Liver (tissue), 9 donors: ENCODE measurements around the gene RAB3B. TPM values are rescaled to one million over a fixed set of nuclear protein-coding genes. Genes with fewer than 3 reads are reported as not detected.

Experiments used
- DNase-seq: peaks from one replicate; pipeline ENCODE4 v3.0.0-alpha.2; 2017; ENCODE audit warnings: low spot score
- H3K27ac ChIP-seq, 2 donors: one replicate each; pipeline ENCODE4 v1.7.0; 2013; ENCODE audit warnings: inconsistent platforms in 2 of 2, low read length in 2 of 2, control low read depth in 1 of 2, low read depth in 1 of 2, mild to moderate bottlenecking in 1 of 2
- H3K27me3 ChIP-seq, 4 donors: one replicate each; pipeline versions ENCODE4 v1.6.1 to v1.7.0; 2013; ENCODE audit warnings: low read length in 3 of 4, inconsistent platforms in 1 of 4, mild to moderate bottlenecking in 1 of 4, moderate library complexity in 1 of 4; ENCODE audit not compliant: control insufficient read depth in 4 of 4, insufficient read depth in 4 of 4
- H3K36me3 ChIP-seq, 4 donors: one replicate each; pipeline versions ENCODE4 v1.6.1 to v1.7.0; 2013; ENCODE audit warnings: low read length in 3 of 4, mild to moderate bottlenecking in 3 of 4, low read depth in 1 of 4, moderate library complexity in 1 of 4; ENCODE audit not compliant: control insufficient read depth in 4 of 4, insufficient read depth in 3 of 4
- H3K4me1 ChIP-seq, 4 donors: one replicate each; pipeline versions ENCODE4 v1.6.1 to v1.7.0; 2013; ENCODE audit warnings: low read length in 3 of 4, mild to moderate bottlenecking in 3 of 4, moderate library complexity in 1 of 4; ENCODE audit not compliant: control insufficient read depth in 4 of 4, insufficient read depth in 4 of 4
- H3K4me3 ChIP-seq, 3 donors: one replicate each; pipeline versions ENCODE4 v1.6.1 to v1.7.0; 2013; ENCODE audit warnings: low read length in 3 of 3, control low read depth in 1 of 3, low read depth in 1 of 3, mild to moderate bottlenecking in 1 of 3
- H3K9ac ChIP-seq, 2 donors: one replicate each; pipeline ENCODE4 v1.7.0; 2013; ENCODE audit warnings: low read length in 2 of 2, mild to moderate bottlenecking in 2 of 2, moderate library complexity in 2 of 2, control low read depth in 1 of 2, low read depth in 1 of 2
- H3K9me3 ChIP-seq, 4 donors: one replicate each; pipeline versions ENCODE4 v1.6.1 to v1.7.0; 2013; ENCODE audit warnings: low read length in 3 of 4; ENCODE audit not compliant: control insufficient read depth in 4 of 4
- EGR1 ChIP-seq, 2 donors: IDR thresholded peaks; 2 replicates each; pipeline ENCODE4 v1.6.1; 2016 to 2018; ENCODE audit warnings: antibody characterized with exemption in 2 of 2, low read depth in 2 of 2
- FOXA1 ChIP-seq: IDR thresholded peaks from 2 replicates; pipeline ENCODE4 v1.6.1; 2016; ENCODE audit warnings: antibody characterized with exemption
- FOXA2 ChIP-seq: IDR thresholded peaks from 2 replicates; pipeline ENCODE4 v1.6.1; 2016; ENCODE audit warnings: antibody characterized with exemption
- GABPA ChIP-seq, 2 donors: IDR thresholded peaks in 1 of 2; conservative IDR thresholded peaks in 1 of 2; 2 replicates each; pipeline ENCODE4 v1.6.1; 2016; ENCODE audit warnings: antibody characterized with exemption in 2 of 2, mild to moderate bottlenecking in 1 of 2, moderate library complexity in 1 of 2
- HNF4A ChIP-seq, 2 donors: conservative IDR thresholded peaks; 2 replicates each; pipeline ENCODE4 v1.6.1; 2016; ENCODE audit warnings: antibody characterized with exemption in 2 of 2, mild to moderate bottlenecking in 2 of 2
- HNF4G ChIP-seq: IDR thresholded peaks from 2 replicates; pipeline ENCODE4 v1.6.1; 2016; ENCODE audit warnings: antibody characterized with exemption
- JUND ChIP-seq, 2 donors: IDR thresholded peaks; 2 replicates each; pipeline ENCODE4 v1.6.1; 2016; ENCODE audit warnings: antibody characterized with exemption in 2 of 2
- NR2F2 ChIP-seq: IDR thresholded peaks from 2 replicates; pipeline ENCODE4 v1.6.1; 2016; ENCODE audit warnings: antibody characterized with exemption
- RAD21 ChIP-seq, 2 donors: IDR thresholded peaks; 2 replicates each; pipeline ENCODE4 v1.6.1; 2016; ENCODE audit warnings: antibody characterized with exemption in 2 of 2, mild to moderate bottlenecking in 2 of 2
- RXRA ChIP-seq, 2 donors: IDR thresholded peaks; 2 replicates each; pipeline ENCODE4 v1.6.1; 2017 to 2018; ENCODE audit warnings: antibody characterized with exemption in 2 of 2, mild to moderate bottlenecking in 1 of 2
- SP1 ChIP-seq: IDR thresholded peaks from 2 replicates; pipeline ENCODE4 v1.6.1; 2018; ENCODE audit warnings: antibody characterized with exemption, mild to moderate bottlenecking
- TAF1 ChIP-seq: conservative IDR thresholded peaks from 2 replicates; pipeline ENCODE4 v1.6.1; 2016; ENCODE audit warnings: antibody characterized with exemption, mild to moderate bottlenecking
- YY1 ChIP-seq: IDR thresholded peaks from 2 replicates; pipeline ENCODE4 v1.6.1; 2016; ENCODE audit warnings: antibody characterized with exemption, mild to moderate bottlenecking
- WGBS: extraction: QIAGEN DNeasy Blood & Tissue Kit; methylation state at CpG from one replicate; pipeline ENCODE4 v1.1.7; 2013; 5-methylcytosine and 5-hydroxymethylcytosine counted together
- polyA plus RNA-seq, 2 donors: library from polyadenylated mRNA; stranded (reverse) in 1 of 2; unstranded in 1 of 2; fragments of 200-250 nt in 1 of 2; fragments of >200 nt in 1 of 2; fragmentation: Nextera tagmentation in 1 of 2; extraction: Ambion mirVana in 1 of 2; gene quantifications; one replicate each; pipeline versions ENCODE4 v1.2.1 to v1.2.3, GENCODE V29; 2013 to 2015
- total RNA-seq, 2 donors: library from RNA; depleted of rRNA; stranded (reverse); fragments of >200 nt; gene quantifications; one replicate each; pipeline ENCODE4 v1.2.3, GENCODE V29; 2014
- TF ChIP-seq, protein P1 (sequence below): IDR thresholded peaks from 2 replicates; pipeline ENCODE4 v1.6.1; 2016; ENCODE audit warnings: antibody characterized with exemption
- TF ChIP-seq, protein P2 (sequence below): IDR thresholded peaks from 2 replicates; pipeline ENCODE4 v1.6.1; 2016; ENCODE audit warnings: antibody characterized with exemption
- TF ChIP-seq, protein P3 (sequence below): IDR thresholded peaks from 2 replicates; pipeline ENCODE4 v1.6.1; 2016; ENCODE audit warnings: antibody characterized with exemption
- TF ChIP-seq, protein P4 (sequence below): fragments of 150-350 bp; IDR thresholded peaks from 2 replicates; pipeline ENCODE4 v1.5.1; 2017; ENCODE audit warnings: improper control_type of control experiment, low read depth, low read length; ENCODE audit not compliant: missing input control
- donor health status: healthy.
- donor health status: healthy.
- donor health status: healthy.
- donor health status: healthy.
- donor health status: healthy.

The RAB3B gene
- total and polyA plus RNA-seq, 4 donors: 0.17 to 5.4 (median 0.32) TPM

DNA sequence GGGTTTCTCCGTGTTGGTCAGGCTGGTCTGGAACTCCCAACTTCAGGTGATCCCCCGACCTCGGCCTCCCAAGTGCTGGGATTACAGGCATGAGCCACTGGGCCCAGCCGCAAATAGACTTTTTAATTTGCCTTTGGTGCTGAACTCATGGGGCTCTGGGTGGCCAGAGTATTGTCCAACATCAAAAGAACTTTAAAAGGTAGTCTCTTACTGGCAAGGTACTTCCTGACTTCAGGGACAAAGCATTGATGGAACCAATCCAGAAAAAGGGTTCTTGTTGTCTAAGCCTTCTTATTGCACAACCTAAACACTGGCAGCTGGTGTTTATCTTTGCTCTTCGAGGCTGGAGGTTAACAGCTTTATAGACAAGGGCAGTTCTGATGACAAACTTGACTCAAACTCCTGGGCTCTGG is 46.9 kb upstream of the RAB3B start:
- Histone ChIP-seq H3K36me3 (peaks cover 2 to 12% (median 8%) of the 10 kb centered on the region in 4 donors), H3K9me3 (no peaks in the 10 kb centered on the region), H3K4me1 (peaks cover 6 to 16% (median 11%) of the 10 kb centered on the region in 4 donors), H3K9ac (no peak overlapping the region), H3K4me3 (no peak overlapping the region), H3K27me3 (no peaks in the 10 kb centered on the region), H3K27ac (no peak overlapping the region)
- no peak for DNase-seq
- WGBS: 76% methylated on average over 5 of the region's 5 CpGs
- TF ChIP-seq RAD21 (IDR thresholded peaks at IDR 0.05): peak in 1 of 2 donors; percentile 14
- no peak for TF ChIP-seq JUND (IDR thresholded peaks at IDR 0.05)
- TF ChIP-seq FOXA2: peak; percentile 45
- TF ChIP-seq EGR1 (IDR thresholded peaks at IDR 0.05; ENCODE audit: low read depth in 2 of 2): no peak
- peak; percentile 32 to 41 for TF ChIP-seq RXRA (IDR thresholded peaks at IDR 0.05)
- peak in 1 of 2 donors; percentile 15 for TF ChIP-seq GABPA (IDR thresholded peaks at IDR 0.05 in 1 of 2, conservative IDR thresholded peaks at IDR 0.05 in 1 of 2)
- peak in 1 of 2 donors; percentile 49 for TF ChIP-seq HNF4A (conservative IDR thresholded peaks at IDR 0.05)
- TF ChIP-seq NR2F2: no peak
- peak; percentile 39 for TF ChIP-seq SP1
- TF ChIP-seq, protein P1, sequence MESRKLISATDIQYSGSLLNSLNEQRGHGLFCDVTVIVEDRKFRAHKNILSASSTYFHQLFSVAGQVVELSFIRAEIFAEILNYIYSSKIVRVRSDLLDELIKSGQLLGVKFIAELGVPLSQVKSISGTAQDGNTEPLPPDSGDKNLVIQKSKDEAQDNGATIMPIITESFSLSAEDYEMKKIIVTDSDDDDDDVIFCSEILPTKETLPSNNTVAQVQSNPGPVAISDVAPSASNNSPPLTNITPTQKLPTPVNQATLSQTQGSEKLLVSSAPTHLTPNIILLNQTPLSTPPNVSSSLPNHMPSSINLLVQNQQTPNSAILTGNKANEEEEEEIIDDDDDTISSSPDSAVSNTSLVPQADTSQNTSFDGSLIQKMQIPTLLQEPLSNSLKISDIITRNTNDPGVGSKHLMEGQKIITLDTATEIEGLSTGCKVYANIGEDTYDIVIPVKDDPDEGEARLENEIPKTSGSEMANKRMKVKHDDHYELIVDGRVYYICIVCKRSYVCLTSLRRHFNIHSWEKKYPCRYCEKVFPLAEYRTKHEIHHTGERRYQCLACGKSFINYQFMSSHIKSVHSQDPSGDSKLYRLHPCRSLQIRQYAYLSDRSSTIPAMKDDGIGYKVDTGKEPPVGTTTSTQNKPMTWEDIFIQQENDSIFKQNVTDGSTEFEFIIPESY: no peak

DNA sequence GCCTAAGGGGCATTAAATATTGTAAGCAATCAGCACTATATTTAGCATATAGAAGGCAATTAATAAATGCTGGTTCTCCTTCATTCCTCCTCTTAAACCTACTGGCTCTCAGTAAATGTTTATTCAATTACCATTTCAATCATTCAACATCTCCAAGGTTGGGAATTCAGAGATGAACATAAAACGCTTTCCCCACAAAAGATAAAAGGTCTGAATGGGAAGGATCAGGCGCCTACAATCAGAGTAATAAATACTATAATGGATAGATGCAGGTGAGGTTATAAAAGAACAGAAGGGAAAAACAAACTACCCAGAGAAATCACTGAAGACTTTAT is 43.5 kb upstream of the RAB3B start:
- Histone ChIP-seq H3K9me3 (no peaks in the 10 kb centered on the region), H3K4me3 (peak overlapping the region; percentile 82 to 99 (median 97)), H3K4me1 (peaks cover 8 to 36% (median 28%) of the 10 kb centered on the region in 4 donors), H3K27me3 (no peaks in the 10 kb centered on the region), H3K27ac (peak overlapping the region; percentile 90 to 92), H3K36me3 (peaks cover 0 to 5% (median 1%) of the 10 kb centered on the region in 4 donors), H3K9ac (no peak overlapping the region)
- WGBS: 94% methylated on average over 2 of the region's 2 CpGs
- DNase-seq: no peak
- TF ChIP-seq RAD21 (IDR thresholded peaks at IDR 0.05) (no peak), GABPA (IDR thresholded peaks at IDR 0.05 in 1 of 2, conservative IDR thresholded peaks at IDR 0.05 in 1 of 2) (no peak), FOXA1 (no peak), HNF4G (no peak), SP1 (no peak), TAF1 (no peak), YY1 (no peak)
- TF ChIP-seq, protein P2, sequence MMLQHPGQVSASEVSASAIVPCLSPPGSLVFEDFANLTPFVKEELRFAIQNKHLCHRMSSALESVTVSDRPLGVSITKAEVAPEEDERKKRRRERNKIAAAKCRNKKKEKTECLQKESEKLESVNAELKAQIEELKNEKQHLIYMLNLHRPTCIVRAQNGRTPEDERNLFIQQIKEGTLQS: no peak
- TF ChIP-seq, protein P3, sequence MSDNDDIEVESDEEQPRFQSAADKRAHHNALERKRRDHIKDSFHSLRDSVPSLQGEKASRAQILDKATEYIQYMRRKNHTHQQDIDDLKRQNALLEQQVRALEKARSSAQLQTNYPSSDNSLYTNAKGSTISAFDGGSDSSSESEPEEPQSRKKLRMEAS: no peak
- TF ChIP-seq, protein P4, sequence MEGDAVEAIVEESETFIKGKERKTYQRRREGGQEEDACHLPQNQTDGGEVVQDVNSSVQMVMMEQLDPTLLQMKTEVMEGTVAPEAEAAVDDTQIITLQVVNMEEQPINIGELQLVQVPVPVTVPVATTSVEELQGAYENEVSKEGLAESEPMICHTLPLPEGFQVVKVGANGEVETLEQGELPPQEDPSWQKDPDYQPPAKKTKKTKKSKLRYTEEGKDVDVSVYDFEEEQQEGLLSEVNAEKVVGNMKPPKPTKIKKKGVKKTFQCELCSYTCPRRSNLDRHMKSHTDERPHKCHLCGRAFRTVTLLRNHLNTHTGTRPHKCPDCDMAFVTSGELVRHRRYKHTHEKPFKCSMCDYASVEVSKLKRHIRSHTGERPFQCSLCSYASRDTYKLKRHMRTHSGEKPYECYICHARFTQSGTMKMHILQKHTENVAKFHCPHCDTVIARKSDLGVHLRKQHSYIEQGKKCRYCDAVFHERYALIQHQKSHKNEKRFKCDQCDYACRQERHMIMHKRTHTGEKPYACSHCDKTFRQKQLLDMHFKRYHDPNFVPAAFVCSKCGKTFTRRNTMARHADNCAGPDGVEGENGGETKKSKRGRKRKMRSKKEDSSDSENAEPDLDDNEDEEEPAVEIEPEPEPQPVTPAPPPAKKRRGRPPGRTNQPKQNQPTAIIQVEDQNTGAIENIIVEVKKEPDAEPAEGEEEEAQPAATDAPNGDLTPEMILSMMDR: no peak
- TF ChIP-seq, protein P1: no peak
